Keratinocyte (primary cell): ENCODE measurements around the gene RCAN3.

Source experiments
- EZH2 ChIP-seq: IDR thresholded peaks from one replicate; pipeline ENCODE4 v1.6.1; 2012; ENCODE audit warnings: inconsistent platforms, mild to moderate bottlenecking, low read length, moderate library complexity
- TF ChIP-seq, protein P1 (sequence below), 3 experiments: IDR thresholded peaks in 1 of 3; conservative IDR thresholded peaks in 1 of 3; optimal IDR thresholded peaks in 1 of 3; 2 replicates in 2 of 3; 3 replicates in 1 of 3; pipeline versions ENCODE3 to v1.5.1; 2011; ENCODE audit warnings: low read length in 3 of 3, mild to moderate bottlenecking in 3 of 3, moderate library complexity in 2 of 3, control low read depth in 1 of 3, inconsistent platforms in 1 of 3; ENCODE audit not compliant: insufficient read depth in 2 of 3; ENCODE audit errors: extremely low read depth in 1 of 3

GRCh38 chr1:24457866-24458265, 44.8 kb upstream of the RCAN3 start:
- TF ChIP-seq, protein P1, sequence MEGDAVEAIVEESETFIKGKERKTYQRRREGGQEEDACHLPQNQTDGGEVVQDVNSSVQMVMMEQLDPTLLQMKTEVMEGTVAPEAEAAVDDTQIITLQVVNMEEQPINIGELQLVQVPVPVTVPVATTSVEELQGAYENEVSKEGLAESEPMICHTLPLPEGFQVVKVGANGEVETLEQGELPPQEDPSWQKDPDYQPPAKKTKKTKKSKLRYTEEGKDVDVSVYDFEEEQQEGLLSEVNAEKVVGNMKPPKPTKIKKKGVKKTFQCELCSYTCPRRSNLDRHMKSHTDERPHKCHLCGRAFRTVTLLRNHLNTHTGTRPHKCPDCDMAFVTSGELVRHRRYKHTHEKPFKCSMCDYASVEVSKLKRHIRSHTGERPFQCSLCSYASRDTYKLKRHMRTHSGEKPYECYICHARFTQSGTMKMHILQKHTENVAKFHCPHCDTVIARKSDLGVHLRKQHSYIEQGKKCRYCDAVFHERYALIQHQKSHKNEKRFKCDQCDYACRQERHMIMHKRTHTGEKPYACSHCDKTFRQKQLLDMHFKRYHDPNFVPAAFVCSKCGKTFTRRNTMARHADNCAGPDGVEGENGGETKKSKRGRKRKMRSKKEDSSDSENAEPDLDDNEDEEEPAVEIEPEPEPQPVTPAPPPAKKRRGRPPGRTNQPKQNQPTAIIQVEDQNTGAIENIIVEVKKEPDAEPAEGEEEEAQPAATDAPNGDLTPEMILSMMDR (optimal IDR thresholded peaks at IDR 0.05 in 1 of 3, IDR thresholded peaks at IDR 0.05 in 1 of 3, conservative IDR thresholded peaks at IDR 0.05 in 1 of 3; ENCODE audit: extremely low read depth in 1 of 3, insufficient read depth in 2 of 3, low read length in 3 of 3), result no peak
- no peak for TF ChIP-seq EZH2
